Embryonic facial prominence (tissue), 1 donor: ENCODE measurements around the gene ZNF580.

Experiments
- DNase-seq: peaks from one replicate; pipeline ENCODE4 v3.0.0-alpha.2; 2016; ENCODE audit errors: extremely low spot score

The ZNF580 gene, protein sequence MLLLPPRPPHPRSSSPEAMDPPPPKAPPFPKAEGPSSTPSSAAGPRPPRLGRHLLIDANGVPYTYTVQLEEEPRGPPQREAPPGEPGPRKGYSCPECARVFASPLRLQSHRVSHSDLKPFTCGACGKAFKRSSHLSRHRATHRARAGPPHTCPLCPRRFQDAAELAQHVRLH

DNA sequence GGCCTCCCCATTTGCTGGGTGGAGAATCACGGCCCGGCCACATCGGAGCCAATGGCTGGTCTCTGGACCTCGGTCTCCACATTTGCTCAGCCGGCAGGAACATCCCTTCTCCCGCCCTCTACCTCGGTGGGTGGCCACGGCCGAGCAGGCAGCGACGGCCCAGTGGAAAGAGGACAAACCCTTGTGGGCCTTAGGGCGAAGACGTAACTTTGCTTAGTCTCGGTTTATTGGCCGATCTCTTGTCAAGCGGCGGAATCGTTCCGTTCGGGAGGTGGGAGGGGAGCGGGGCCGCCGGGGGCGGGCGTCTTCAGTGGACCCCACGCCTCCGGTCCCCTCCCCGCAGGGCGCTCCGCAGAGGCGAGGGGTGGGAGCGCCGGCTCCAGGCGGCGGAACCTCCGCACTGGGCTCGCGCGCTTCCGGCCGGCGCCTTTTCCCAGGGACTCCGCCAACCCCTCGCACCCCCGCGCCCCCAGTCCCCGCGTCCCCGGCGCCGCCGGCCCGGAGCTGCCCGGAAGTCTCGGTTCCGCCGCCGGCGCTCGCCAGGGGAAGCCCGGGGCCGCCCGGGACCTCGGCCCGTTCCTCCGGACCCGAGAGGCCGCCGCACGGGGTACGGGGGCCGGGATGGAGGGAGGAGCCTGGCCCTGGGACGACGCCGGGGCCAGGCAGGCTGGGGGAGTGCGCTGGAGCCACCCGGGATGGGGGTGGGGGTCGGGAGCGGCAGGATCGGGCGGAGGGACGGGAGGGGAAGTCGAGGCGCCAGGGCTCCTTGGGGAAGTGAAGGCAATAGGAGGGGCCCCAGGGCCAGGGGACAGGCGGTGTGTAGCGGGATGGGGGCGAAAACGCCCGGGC, at the start of gene ZNF580:
TSS of gene ZNF580 (plus strand) at position 426 of the 849 bp plus-strand sequence. CDS start 1,507 bp downstream, outside the sequence.
- DNase-seq = no peak

DNA sequence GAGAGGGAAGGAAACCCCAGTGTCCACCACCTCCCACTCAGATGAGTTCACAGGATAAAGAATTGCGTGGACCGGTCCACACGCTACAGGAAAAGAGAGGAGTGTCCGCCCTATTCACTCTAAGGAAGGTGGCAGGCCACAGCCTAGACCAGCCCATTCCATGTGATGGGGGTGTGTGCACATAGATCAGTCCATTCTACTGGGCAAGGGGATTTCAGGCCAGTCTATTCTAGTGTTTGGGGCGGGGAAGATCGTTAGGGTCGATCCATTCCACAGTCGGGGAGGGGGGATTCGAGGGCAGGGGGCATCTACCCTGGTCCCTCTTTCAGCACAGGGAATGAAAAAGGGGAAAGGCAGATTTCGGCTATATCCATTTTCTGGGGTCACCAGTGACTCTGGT, 49.2 kb upstream of the ZNF580 start:
- no peak for DNase-seq

DNA sequence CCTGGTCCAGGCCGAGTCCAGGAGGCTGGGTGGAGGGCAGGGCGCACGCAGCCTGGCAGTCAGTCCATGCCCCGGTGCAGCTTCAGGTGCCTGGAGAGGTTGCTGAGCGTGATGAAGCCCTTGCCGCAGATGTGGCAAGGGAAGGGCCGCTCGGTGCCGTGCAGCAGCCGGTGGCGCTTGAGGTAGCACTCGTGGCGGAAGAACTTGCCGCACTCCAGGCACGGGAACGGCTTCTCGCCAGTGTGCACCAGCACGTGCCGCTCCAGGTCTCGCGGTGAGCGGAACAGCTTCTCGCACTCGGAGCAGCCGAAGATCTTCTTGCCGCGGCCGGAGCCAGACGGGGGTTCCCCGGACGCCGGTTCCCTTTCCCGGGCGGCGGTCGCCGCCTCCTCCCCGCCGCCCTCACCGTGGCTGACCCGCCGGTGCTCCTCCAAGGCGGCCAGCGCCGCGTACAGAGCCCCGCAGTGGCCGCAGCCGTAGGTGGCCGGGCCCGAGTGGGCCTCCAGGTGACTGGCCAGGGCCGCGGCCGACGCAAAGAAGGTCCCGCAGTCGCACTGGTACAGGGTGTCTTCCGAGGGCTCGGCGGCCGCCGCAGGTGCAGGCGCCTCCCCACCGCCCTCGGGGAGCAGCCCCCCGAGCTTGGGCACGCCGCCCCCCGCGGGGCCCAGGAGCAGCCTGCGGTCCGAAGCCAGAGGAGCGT, 48.3 kb upstream of the ZNF580 start:
- DNase-seq = no peak

DNA sequence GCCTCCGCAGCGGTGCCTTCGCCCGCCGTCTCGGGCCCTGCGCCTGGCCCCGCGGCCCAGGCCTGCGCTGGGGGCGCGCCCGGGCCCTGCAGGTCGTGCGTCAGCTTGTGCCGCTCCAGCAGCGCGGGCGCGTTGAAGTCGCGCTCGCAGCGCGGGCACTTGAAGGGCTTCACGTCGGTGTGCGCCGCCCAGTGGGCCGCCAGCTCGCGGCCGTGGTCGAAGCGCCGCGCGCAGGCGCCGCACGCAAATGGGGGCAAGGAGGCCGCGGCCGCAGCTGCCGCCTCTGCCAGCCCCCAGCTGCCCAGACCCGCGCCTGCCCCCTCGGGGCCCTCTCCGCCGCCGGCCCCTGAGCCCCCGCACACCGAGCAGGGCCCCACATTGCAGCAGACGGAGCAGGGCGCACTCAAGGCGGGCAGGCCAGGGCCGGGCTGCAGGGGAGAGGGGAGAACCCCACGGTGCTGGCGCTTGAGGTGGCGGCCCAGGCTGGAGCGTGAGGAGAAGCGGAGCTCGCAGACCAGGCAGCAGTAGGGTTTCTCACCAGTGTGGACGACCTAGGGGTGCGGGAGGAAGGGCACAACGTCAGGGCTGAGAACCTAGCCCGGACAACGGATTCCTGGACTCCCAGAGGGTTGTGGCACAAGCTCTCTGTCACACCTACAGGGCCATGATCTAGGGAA, 47.6 kb upstream of the ZNF580 start:
- DNase-seq = no peak

DNA sequence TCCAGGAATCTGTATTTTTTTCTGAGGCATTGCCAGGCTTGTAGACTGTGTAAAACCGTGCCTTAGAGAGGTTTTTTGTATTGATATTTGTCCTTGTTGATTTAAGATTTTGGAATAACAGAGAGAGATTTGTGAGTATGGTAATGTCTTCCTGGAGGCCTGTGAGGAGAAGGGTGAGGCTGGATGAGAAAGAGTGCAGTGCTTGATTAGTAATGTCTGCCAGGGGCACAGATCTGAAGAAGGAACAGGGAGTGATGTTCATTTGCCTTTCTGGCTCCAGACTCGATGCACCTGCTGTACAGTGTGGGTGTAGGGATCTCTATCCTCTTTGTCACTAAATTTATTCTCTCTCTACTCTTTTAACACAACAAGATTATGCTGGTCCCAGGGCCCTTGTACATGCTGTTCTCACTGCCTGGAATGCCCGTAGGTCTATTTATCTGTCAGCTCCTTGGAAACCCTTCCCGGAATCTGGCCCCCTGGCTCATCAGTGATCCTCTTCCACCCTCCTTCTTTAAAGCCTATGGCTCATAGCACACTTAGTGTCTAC, 45.7 kb upstream of the ZNF580 start:
- no peak for DNase-seq

DNA sequence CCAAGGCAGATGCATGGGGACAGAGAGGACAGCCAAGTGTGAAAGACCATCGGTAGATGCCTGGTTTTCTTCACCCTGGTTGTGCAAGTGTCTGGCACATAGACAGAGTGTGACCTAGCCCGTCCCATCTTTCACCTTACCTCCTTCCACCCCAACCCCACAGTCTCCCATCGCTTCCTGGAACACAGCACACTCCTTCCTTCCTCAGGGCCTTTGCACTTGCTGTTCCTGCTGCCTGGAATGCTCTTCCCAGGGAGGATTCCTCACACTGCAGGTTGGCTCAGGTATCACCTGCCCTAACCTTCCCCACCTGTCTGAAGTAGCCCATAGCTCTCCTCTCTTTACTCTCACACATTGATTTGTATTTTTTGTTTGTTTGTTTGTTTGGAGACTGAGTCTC, 44.5 kb upstream of the ZNF580 start:
- DNase-seq = no peak

DNA sequence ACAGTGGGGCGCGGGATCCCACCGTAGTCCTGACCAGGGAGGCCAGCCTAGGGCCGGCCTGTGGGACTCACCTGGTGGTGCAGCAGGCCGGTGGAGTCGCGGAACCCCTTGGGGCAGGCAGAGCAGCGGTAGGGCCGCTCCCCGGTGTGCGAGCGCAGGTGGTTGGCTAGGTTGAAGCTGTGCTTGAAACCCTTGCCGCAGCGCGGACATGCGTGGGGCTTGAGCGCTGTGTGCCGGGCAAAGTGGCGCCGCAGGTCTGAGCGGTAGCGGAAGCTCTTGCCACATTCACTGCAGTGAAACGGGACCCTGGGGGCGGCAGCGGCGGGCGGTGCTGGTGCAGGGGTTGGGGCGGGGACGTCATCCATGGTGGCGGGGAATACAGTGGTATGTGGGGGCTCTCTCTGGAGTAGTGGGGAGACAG, 43.3 kb upstream of the ZNF580 start:
- DNase-seq = no peak

DNA sequence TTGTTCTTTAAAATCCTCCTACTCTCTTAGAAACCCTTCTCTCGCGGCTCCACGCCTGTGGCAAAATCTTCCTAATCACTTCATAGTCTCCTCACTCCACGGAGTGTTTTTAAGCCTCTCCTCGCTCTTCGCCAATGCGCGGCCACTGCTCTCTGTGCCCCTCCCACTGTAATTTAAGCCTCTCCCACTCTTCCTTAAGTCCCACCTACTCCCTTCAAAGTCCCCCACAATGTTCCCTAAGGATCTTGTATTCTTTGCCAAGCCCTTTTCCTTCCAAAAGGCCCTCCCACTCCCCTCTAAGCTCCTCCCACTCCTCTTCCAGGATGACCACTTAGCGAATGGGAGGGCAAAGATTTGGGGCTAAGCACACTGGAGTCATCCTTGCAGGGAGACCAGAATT, 42.8 kb upstream of the ZNF580 start:
- DNase-seq = no peak

DNA sequence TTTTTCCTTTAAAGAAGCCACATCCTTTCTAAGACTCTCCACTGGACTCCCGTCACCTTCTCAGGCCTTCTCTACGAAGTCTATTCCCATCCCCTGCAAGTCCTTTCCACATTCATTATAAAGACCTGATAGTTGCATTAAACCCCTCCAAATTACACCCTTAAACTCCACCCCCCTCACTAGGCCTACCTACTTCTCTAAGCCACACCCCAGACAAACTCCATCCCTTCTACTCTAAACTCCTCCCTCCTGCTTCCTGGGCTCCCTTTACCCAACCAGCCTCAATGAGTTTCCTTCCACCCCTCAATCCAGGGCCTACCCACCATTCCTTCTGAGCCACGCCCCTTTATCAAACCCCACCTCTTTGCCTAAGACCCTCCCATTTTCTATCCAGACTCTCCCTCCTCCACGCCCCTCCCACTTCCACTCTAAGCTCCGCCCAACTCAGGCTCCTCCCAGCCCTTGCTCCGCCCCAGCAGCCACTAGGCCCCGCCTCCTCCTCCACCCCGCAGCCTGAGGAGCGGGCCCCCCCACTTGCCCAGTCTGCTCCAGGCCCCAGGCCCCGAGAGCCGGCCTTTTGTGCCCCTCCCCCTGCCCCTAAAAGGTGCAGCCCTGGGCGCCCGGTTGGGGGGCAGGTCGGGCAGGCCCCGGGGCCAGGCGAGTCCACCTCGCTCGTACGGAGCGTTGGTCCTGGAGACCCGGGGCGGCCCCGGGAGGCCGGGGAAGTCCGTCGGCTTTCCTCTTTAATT, 41.9 kb upstream of the ZNF580 start:
- DNase-seq = peak; percentile 92

DNA sequence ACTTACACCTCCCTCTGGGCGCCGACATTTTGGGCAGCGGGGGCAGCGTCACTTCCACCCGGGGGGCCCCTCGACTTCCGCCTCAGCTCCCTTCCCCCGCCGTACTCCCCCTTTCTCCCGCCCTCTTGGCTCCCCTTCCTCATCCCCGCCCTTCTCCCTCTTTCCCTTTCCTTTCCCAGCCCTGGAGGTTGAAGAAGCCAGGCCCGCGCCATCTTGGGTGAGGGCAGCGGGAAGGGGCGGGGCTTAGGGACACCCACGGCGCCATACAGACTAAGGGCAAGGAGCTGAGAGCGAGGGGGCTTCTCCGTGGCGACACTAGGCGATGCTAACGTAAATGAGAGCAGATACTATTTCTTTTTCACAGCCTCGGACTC, 41.3 kb upstream of the ZNF580 start, which contains the start of gene FIZ1:
TSS of gene FIZ1 (minus strand) at position 50 of the 374 bp plus-strand sequence. CDS start 1,652 bp downstream, outside the sequence.
- peak; percentile 99 for DNase-seq

DNA sequence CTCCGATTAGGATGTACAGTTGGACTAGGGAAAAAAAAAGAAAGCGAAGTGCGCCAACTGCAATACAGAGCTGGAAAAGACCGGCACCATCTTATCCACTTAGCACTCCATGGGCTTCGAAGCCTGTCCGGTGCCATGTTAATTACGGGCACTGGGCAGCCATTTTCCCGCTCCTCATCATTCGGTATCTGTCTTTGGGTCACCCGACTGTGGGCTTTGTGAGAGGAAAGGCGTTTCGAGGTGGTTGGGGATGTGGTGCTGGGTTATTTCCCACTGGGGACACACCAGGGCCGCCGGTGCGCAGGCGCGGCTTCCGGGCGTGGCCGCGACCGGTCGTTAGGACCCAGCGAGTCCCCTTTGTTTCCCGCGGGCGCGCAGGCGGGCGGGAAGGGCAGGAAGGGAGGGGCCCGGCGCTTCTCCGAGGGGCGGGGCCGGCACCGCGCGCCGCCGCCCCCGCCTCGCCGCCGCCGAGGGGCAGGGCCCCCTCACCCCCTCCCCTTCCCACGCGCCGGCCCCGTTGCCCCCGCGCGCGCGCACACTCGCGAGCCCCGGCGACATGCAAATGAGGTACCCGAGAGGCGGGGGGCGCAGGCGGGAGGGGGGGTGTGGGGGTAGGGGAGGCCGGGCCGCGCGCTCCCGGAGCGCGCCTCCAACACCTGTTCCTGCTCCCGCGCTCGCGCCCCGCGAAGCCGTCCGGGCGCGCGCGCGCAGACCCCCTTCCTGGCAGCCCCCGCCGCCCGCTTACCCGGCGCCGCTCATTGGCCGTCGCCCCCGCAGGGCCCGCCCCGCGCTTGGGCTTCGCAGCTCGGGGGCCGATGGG, 40.8 kb upstream of the ZNF580 start, which contains the start of gene ZNF524:
TSS of gene ZNF524 (plus strand) at position 447 of the 820 bp plus-strand sequence. CDS start 1,825 bp downstream, outside the sequence.
- DNase-seq = peak; percentile 88

DNA sequence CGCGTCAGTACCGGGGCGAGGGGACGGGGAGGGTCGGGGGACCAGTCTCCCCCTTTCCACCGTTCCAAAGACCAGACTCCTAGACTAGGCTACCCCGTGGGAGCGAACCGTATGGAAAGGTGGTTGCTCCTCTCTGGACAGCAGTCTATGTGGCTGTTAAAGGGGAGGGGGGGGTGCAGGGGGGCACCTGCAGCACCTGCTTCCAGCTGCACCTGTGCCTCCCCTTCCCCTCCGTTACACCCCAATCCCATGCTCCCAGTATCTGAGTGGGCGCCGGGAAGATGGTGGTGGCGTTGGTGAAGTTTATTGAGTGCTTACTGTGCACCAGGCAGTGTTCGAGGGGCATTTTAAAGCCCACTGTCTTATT, 40.2 kb upstream of the ZNF580 start:
- no peak for DNase-seq

DNA sequence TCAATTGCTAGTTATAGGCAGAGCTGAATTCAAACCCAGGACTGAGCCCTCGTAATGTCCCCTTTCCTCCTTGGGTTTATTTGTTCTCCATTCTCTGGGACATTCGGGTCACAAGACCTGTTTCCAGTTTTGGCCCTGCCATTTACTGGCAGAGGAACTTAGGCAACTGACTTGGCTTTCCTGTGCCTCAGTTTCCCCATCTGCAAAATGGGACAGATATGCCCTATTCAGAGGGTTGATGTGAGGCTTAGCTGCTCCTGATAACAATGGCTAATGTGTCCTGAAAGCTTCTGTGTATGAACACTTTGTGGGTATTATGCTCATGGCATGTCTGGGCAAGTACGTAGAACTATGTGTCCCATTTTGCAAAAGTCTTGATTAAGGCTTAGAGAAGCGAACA, 39.7 kb upstream of the ZNF580 start:
- DNase-seq = no peak

DNA sequence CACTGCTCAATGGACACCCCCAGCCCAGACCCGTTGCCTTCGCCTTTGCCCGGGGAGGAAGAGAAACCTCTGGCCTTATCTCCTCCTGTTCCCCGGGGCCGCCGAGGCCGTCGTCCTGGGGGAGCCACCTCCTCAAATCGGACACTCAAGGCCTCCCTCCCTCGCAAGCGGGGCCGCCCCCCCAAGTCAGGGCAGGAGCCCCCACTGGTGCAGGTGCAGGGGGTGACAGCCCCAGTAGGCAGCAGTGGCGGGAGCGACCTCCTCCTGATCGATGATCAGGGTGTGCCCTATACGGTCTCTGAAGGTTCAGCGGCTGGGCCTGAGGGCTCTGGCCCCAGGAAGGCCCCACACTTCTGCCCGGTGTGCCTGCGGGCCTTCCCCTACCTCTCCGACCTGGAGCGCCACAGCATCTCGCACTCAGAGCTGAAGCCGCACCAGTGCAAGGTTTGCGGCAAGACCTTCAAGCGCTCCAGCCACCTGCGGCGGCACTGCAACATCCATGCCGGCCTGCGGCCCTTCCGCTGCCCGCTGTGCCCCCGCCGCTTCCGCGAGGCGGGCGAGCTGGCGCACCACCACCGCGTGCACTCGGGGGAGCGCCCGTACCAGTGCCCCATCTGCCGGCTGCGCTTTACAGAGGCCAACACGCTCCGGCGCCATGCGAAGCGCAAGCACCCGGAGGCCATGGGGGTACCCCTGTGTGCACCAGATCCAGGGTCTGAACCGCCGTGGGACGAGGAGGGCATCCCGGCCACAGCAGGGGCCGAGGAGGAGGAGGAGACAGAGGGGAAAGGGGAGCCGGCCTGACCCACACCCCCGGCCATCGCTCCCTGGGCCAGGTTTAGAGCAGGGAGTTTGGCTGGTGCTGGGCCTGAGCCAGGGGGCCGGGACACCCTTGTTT, 38.4 kb upstream of the ZNF580 start:
- DNase-seq = no peak

DNA sequence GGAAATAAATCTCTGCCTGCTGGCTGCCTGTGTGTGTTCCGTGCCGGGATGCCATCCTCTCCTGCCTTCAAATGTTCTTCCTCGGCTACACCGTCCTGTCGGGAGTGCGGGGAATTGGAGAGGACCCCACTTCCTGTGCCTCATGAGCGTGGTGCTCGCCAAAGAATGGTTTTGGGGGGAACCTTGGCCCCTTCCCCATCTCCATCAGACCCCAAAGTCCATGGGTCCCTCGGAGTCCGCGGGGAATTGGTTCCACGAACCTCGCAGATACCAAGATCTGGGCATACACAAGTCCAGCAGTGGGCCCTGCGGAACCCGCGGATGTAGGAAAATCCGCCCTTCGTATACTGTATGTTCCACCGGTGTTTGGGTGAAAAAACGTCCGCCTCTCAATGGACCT, 37.7 kb upstream of the ZNF580 start:
- no peak for DNase-seq

DNA sequence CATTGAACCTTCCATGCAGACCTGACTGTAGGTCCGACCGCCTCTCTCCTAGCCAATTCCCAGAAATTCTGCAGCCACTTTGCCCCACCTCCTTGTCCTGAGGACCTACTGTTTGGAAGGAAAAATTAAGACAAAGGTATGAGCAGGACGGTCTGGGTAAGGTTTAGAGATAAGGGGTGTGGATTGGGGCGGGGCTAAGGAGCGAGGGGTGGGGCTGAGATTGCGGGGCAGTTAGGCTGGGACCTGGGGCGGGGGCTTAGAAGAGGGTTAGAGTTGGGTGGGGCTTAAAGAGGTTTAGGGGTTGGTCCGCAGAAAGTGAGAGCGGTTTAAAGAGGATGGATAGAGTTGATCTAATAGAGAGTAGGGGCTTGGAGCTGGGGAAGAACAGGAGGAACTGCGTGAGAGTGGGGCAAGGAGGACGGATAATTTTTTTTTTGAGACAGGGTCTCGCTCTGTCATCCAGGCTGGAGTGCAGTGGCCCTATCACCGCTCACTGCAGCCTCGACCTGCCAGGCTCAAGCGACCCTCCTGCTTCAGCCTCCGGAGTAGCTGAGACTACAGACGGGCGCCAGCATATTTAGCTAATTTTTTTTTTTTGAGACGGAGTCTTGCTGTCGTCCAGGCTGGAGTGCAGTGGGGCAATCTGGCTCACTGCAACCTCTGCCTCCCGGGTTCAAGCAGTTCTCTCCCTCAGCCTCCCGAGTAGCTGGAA, 37.1 kb upstream of the ZNF580 start:
- no peak for DNase-seq

DNA sequence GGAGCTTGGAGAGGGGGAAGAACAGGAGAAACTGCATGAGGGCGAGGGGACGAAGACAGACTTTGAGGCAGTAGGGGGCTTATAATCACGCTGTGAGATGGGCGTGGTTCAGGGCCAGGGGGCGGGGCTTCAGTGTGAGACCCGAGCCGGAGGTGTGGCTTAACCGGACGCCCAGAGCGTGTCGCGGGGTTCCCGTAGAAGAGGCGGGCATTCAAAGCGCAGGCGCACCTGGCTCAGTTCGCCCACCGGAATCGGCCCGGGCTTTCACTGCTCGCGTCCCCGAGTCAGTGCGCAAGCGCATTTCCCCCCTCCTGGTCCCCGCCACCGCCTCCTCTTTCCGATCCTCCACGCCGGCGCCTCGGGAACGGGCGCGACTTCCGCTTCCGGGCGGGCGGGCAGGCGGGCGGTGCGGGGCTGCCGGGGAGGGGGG, 35.6 kb upstream of the ZNF580 start:
- peak; percentile 98 for DNase-seq
